ENCODE measurements around the gene ASTN2.

Gene ASTN2

DNA sequence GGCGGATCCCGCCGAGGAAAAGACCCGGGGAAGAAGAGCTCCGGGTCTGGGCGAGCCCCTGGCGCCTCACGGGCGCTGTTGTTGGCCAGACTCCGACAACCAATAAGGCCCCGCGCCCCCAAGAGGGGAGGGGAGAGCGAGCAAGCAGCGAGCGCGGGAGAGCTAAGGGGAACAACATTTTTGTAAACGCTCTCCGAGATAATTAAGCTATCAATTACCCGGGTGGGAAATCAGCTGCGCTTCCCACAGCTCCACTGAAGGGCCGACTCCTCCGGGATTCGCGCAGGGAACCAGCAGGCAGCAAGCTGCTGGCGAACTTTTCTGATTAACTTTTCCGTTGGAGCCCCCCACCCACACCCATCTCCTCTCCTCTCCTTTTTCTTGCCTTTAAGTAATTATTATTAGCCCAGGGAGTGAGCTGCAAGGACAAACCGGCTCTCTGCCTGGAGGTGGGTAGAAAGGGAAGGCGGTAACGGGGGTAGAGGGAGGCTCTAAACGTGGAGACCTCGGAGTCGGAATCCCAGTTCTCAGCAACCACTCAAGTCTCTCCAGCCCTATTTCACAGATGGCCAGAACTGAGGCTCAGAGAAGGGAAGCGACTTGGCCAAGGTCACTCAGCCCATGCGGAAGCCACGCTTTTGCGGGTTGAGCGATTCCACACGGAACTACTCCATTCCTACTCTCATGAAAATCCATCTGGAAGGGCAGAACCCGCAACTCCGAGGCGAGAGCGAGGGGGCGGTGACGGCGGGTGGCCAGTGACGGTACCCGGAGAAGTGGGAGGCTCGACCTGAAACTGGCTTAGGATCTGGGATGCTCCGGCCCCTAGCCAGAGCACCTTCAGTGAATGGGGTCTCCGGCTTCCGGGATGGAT, 1.3 kb downstream of the ASTN2 start:
- DNase-seq, result no peak

DNA sequence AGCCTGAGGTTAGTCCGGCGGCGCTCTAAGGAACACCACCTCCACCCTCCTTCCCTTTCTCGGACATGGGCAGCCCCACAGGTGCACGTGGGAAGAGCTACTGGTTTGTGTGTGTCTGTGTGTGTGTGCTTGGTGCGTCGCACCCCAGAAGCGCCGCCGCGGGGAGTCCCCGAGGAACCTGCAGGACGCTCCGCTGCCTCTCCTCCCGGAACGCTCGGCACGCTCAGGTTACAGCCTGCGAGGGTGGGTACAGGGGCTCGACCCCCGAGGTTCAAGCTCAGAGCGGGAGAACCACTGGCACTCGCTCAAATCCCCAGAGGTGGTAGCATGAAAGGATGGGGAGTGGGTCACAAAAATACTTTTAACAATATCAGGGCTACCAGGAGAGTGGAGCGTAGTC, 2.0 kb downstream of the ASTN2 start:
- no peak for DNase-seq

DNA sequence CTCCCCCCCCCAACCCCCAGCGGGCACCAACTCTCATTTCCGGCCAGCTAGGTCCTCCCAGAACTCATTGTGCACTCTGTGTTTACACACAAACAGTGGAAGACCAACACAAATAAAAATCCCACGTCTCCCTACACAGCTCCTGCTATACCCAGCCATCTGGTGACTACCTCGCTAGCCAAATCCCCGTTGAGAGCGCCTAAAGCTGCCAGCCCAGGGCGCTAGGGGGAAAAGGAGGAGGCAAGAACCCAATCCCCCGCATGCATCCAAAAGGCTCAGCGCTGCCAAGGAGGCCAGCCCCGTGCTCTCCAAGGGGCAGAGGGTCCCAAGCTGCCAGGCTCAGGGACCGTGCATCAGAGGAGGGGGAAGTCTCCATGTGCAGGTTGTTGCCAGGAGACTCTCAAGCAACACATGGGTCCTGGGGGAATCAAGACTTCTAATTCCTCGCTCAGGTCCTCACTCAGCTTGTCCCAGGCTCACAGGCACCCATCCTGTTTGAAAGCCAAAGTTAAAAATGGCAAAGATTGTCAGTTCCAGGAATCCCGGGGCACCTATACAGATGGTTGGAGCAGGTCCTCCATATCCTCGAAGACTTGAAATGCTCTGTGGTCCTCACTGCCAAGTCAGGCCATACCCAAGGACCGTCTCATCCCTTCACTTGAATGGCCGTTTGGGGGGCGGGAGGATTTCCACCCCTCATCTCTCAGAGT, 2.7 kb downstream of the ASTN2 start:
- DNase-seq, result no peak

DNA sequence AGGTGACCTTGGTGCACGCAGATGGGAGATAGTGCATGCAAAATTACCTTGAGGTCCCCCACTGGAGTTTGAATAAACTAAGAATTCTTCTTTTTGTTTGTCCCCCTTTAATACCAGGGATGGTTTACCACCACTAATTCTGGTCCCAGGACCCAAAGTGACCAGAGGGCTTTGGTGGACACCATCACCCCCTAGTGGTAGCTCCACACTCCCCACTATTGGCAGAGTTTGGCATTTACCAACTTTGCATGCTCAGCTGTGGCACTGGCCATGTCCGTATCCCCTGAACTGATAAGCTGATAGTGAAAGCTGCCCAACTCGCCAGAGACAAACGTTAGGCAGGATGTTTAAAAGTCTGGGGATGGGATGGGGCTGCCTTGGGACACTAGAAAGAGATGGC, 3.3 kb downstream of the ASTN2 start:
- DNase-seq, result no peak

DNA sequence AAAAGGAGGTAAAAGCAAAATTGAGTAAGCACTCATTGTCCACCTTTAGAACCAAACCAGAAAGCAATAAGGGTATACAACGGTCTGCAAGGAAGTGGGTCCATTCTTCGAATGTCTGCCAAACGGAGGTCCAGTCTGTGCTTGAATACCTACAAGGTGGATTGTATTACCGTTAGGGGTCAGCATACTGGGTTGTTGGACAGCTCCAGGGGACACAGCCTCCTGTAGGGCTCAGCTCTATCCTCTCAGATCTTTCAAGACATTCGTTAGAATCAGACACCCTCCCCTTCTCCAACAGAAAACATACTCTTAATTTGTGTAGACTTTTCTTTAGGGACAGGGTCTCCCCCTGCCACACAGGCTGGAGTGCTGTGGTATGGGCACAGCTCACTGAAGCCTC, 5.5 kb downstream of the ASTN2 start:
- no peak for DNase-seq

DNA sequence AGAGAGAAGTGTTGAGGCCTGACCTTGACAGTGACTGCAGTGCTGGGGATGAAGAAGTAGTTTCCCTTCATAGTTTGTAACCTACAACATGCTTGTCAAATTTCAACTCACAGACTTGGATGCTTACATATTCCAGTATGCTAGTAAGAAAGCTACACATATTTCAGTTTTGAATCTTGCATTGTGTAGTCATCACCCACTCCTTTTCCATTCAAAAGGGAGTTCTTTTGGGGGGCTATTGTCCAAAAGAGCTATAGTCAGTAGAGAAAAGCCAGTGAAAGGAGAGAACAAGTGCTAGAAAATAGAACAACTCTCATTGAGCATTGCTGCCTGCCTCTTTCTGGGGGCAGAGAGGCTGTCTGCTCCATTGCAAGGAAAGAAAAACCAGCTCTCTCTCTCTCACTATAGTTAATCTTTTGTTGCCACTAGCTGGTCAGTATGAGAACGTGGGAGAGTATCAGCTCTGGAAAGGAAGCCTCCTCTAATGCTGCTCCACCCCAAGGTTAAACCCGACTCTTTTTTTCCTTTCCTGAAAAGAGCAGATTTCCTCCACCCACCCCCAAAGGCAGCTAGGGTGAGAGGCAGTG, 7.3 kb downstream of the ASTN2 start:
- no peak for DNase-seq

DNA sequence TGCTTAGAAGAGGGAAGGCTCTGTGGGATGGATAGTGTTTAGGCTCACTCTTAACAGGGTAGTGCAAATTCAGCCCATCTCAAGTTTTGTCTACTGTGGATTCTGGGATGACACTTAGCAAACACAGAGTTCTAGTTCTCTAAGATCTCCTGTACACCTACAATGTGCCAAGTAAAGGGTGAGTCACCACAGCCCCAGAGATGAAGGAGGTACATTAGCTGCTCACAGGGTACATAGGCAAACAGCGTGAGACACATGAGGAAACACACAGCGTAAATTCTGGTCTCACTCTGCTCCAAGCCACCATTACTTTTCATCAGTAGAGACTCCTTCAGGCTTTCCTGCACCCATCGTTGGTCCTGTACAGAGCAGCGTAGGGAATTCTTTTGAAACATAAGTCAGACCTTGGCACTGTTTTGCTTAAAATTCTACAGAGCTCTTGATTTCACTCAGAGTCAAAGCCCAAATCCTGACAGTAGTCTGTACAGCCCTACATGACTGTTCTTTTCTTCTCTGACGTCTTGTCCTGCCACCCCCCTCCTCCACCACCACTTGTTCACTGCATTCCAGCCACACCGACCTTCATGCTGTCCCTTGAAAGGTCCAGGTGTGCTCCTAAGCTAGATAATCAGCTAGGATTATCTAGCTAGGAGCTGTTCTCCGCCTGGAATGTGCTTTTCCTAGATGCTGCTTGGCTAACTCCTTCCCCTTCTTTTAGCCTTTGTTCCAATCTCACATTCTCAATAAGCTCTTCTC, 8.7 kb downstream of the ASTN2 start:
- no peak for DNase-seq

DNA sequence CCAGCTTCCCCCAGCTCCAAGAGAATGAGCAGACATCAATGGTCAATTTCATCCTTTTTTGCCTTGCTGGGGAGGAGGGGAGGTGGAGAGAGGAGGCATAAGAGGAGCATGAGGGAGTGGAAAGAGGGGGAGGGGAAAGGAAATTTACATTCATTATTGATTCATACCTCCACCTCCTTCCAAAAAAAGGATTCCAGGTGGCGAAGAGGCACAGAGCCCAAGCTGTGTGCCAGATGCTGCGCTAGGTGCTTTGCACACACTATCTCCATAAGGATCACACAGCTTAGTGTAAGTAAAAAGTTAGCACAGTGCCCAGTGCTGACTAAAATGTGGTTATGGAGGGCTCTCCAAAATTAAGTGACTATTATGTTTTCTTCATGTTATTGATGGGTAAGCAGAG, 11.0 kb downstream of the ASTN2 start:
- DNase-seq, result no peak

DNA sequence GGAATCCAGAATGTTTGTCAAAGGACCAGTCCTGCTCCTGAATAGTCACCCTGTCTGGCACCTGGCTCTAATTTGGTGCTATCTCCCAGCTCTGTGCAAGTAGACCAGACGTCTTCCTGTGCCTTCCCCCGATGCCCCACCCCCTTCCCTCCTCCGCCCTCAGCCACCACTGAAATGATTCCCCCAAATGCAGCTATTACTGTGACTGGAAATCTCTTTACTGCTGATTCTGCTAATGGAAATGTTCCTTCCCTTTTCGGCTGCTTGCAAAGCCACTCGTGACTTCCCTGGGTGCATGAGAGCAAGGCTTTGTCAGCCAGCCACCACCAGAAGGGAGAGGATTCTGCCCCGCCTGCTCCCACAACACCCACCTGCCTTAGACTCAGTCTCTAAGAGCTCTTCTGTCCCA, 11.4 kb downstream of the ASTN2 start:
- no peak for DNase-seq

DNA sequence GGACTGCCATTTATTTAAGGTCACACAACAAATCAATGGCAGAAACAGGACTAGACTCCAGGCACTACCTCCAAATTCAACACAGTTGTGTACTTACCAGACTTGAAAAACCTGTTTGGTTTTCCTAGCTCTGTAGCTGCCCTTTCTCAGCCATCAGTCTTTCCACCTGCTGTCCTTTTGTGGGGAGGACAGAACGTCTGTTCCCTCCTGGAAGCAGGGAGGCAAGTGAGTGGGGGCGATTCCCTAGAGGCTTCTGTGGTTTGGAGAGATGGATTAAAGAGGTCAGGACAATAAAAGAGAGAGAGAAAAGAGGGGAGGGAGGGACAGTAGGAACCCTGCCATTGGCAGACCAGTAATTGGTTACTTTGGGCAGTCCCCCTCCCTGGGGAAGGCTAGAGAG, 14.7 kb downstream of the ASTN2 start:
- DNase-seq, result no peak

DNA sequence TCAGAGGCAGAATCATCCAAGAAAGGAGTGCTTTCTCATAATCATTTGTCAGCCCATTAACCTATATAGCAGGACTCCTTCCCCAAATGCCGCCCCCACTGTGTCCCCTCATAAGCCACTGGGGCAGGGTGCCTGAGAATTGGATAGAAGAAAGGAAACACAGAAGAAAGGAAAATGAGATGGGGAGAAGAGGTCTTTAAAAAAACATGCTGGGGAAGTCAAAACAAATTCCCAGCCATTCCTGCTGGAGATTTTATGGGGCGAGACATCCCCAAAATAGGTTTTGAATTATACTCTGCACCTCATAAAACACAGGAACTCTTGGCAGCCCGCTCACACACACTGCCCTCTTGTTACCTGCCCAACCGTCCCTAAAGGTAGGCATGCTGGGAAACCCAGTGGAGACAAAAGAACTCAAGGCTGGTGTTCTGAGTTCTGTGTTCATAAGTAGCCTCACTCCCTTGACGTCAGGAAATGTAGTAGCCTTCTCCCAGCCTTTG, 19.7 kb downstream of the ASTN2 start:
- no peak for DNase-seq

DNA sequence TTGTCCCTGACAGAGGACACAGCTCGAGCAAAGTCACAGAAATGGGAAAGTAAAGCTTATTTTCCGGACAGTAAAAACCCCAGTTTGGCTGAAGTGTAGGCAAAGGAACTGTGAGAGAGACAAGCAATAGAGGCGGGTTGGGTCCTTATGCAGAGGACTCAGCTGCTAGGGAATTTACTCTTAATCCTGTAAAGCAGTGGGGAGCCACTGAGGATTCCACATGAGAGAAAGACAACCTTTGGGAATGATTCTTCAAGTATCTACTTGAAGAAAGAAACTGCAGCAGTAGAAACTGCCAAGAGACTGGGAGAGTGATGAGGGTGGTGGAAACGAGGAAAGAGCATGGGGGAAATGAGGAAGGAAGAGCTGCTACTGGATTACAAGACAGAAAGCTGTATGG, 20.2 kb downstream of the ASTN2 start:
- no peak for DNase-seq

DNA sequence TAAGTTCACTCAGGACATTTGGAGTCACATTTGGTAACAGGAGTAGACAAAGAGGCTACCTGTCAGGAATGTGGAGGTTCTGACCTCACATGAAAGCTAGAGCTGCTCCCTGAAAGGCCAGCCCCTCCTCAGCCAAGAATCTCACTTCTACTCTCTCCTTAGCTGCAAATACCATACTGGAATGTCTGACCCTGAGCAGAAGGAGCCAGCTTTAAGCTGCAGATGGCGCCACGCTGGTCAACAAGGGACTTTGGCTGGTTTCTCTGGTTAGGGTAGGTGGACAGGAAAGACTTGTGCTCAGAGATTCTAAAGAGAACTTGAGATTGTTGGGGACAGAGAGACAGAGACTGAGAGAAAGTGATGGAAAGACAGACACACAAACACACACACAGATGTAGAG, 21.9 kb downstream of the ASTN2 start:
- no peak for DNase-seq

DNA sequence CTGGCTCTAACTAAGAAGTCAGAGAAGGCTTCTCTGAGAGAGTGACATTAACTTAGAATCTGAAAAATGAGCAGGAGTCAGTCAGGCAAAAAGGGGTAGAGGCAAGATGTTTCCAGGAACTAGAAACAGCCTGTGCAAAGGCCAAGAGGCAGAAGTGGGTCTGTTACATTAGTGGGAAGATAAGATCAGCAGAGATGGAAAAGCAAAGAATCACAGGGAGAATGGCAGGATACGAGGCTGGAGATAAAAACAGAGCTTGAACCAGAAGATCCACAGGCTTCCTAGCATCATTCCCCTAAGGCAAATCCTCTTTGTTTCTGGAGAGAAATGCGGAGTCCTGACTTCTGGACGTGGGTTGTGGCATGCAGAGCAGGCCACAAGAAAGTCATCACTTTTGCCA, 27.4 kb downstream of the ASTN2 start:
- no peak for DNase-seq

DNA sequence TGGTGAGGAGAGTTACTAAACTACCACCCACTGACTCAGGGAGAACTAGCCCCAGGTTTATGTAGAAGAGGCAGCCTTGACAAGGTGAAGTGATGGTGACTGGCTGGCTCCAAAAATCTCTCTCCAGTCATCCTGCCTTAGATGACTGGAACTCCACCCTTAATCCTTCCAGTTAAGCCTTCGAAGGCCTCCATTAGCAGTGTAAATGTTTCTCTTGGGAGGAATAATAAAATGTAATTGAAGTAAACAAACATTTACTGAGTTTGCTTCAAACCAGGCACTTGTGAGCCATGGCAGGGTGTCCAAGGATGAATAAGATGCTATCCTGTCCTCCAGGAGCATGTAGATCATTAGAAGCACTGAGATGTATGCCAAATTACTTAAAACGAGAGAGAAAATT, 35.5 kb downstream of the ASTN2 start:
- no peak for DNase-seq

DNA sequence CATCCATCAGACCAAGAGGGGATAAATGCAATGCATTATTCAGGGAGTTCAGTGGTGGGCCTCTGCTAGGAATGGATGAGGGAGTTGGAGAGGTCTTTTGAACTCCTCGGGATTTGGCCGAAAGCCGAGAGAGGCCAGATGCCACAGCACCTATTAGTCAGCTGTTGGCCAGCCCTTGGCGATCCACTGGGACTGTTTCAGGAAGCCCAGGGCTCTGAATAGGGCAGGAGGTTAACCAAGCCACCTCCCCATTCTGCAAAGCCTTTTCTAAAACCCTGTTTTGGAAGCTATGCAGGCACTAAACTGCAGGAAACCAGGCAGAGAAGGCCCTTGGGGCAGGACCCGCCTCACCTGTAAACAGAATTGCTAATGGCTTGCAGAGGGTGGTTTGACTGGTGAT, 37.8 kb downstream of the ASTN2 start:
- no peak for DNase-seq

DNA sequence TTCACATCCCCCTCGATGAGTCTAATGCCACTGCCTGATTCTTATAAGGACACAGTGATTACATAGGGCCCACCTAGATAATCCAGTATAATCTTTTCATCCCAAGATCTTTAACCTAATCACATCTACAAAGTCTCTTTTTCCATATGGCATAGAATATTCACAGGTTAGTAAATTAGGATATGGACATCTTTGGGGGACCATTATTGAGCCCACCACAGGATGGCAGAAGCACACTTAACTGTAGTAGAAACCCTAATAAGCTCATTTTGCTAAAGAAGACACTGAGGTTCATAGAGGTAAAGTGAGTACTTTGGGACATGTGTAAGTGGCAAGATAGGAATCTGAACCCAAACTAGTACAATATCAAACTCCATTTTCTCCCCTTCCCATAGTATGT, 38.9 kb downstream of the ASTN2 start:
- DNase-seq, result no peak

DNA sequence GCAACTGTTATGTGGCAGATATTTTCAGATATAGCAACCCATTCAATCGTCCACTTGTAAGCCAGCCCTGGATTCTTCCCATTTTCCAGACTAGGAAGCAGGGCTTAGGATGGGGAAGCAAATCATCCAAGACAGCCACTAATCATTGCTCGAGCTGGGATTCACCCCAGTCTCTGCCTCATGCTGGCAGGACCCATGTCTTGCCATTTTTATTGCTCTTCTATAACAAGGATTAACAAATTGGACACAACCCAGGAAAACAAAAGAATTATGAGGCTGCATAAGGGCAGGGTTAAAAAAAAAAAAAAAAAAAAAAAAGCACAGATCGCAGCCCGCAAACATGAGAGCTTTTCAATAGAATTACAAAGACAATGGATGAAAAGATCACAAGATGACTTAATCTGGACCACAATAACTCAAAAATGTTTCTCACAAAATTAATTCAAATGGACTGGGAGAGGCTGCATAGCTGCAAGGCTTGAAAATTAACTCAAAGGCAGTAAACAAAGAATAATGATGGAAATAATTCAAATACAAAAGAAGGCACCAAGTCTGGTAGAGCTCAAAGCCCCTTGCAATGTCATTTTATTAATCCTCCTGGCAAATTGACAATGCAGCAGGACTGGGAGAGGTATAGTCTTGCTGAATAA, 40.7 kb downstream of the ASTN2 start:
- no peak for DNase-seq

DNA sequence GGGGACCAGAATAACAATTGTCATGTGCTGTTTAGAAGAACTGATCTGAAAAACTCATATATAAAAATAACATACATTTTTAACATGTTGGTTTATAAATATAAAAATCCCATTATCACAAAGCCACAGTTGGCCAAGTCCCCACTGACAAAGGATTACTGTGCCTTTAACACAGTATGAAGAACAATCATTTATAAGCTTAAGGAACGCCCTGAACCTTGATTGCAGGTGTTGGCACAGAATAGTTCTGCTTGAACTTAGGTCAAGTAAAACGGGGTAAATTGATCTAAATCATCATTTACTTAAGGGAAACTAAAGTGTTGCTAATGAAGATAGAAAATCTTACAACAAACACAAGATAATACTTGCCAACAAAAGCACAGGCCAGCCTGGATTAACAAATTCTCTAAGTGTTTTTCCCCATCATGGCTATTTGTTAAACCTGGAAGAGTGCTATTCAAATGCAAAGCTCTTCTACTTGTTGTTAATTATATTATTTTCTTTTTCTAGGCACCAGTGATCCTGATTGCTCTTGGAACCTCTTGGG, 46.1 kb downstream of the ASTN2 start:
- DNase-seq, result no peak

DNA sequence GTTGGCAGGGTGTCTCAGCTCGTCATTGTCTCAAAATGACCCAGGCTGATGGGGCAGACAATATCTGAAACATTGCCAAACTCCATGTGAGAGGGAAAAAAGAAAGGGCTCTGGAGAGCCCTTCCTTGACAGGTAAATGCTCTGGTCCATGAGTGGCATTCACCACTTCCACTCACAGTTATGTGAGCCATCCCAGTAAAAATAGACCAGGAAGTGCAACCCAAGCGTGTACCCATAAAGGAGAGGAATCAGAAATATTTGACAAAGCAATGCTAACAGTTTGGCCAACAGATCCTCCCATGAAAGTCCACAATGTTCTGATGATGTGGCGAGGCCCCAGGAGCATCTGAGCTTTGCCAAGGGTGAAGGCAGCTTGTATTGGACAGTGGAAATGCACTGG, 49.4 kb downstream of the ASTN2 start:
- no peak for DNase-seq

DNA sequence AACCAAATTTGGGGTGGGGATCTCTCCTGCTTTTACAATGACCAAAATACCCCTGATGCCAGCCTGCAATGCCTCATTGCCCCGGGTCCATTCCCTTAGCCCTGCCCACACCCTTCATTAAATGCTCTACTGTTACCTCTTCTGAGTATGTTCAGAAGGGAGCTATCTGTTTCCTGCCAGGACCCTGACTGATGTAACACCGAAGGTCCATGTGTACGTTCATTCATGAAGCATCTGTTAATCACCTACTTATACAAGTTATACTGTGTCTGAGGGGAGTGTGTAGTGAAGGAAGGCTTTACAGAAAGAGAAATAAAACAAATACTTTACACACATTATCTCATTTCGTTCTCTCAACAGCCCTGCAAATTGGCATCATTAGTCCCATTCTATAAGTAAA, 51.9 kb downstream of the ASTN2 start:
- DNase-seq, result no peak

DNA sequence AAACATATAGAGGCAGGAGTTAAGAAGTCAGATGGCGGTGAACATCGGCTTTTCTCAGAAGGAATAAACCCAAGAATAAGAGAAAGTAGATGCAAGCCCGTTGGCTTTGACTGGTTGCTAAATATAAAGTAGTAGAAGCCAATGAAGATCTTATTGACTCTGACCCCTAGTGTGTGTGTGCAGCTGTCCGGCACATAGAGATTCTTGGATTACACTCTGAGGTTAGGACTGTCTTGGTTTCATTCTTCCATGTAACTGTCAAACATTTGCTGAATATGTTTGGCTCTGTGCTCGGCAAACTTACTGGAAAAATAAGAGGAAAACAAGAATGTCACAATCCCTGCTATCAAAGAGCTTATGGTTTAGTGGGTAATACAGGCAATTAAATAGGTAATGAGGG, 54.9 kb downstream of the ASTN2 start:
- no peak for DNase-seq
